Prostate gland (tissue), 2 donors: ENCODE results near the gene CSTPP1.

ENCODE experiments used
- CTCF ChIP-seq, 4 experiments: fragments of 200-600 bp in 2 of 4; fragments of 450-650 bp in 2 of 4; sonication (generic) in 2 of 4; IDR thresholded peaks; 1 replicate in 3 of 4; 2 replicates in 1 of 4; pipeline ENCODE4 v1.5.1; 2016 to 2019; ENCODE audit warnings: antibody characterized with exemption in 4 of 4, mild to moderate bottlenecking in 2 of 4, moderate library complexity in 2 of 4
- POLR2A ChIP-seq: fragments of 450-650 bp; IDR thresholded peaks from one replicate; pipeline ENCODE4 v1.6.1; 2016; ENCODE audit warnings: antibody characterized with exemption, mild to moderate bottlenecking

DNA sequence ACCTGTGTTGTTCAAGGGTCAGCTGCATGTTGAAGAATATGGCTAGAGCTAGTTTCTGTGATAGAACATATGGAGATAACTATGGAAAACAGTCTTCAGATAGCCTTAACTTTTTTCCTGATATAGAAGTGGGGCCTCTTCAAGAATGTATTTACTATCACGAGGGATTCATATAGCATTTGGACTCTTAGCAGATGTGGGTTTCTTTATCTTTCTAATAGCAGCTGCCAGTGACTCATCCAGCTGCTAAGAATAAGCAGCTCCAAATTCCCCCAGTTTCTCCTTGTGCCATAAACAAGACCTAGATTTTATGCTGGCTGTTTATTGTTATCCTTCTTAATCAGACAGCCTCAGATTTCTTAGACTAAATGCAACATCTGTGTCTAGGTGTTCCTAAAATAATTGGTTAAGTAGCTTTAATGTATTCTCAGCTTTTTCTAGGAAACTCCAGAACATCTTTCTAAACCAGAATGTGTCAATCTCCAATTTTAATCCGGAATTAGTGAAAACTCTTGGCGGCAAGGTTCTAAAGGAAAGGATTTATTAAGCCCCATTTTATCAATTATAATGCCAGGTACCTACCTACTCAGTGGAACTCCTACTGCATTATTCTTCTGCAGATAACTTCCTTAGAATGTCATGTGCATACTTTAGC, 119.8 kb downstream of the CSTPP1 start:
- TF ChIP-seq CTCF (IDR thresholded peaks at IDR 0.05) (no peak), POLR2A (no peak)
